Measurements from ENCODE around the gene TMEM266.
A peak's percentile ranks its signal among the peaks of the same experiment; 100 is the strongest.

Gene TMEM266

DNA sequence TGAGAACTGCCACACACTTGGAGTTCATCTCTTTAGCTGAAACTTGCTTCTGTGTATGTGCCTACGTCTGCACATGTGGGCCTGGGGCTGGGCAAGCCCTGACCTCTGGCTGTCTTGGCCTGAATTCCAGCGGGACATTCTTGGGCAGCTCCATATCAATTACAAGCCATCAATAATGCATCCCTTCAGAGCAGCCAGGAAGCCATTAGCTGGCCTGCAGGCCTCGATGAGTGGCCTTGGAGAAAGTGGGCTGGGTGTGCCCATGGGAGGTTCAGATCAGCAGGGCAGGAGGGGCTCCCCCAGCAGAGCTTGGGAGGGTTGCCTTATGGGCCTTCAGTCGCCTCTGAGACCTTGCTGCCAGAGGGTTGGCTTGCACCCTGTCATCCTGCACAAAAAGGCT, 127.4 kb downstream of the TMEM266 start:
- peaks cover 12% of the 10 kb centered on the region for H3K4me1 ChIP-seq
- H3K27me3 ChIP-seq = no peaks in the 10 kb centered on the region
- H3K9ac ChIP-seq = no peak overlapping the region
- H3K9me3 ChIP-seq = no peaks in the 10 kb centered on the region
- no peak overlapping the region for H3K4me2 ChIP-seq
- H3K4me3 ChIP-seq = no peak overlapping the region
- H3K27ac ChIP-seq = no peak overlapping the region
- H4K20me1 ChIP-seq = no peaks in the 10 kb centered on the region
- no peaks in the 10 kb centered on the region for H3K36me3 ChIP-seq
- no peak for TF ChIP-seq Cebpa-rat (IDR thresholded peaks at IDR 0.05)

DNA sequence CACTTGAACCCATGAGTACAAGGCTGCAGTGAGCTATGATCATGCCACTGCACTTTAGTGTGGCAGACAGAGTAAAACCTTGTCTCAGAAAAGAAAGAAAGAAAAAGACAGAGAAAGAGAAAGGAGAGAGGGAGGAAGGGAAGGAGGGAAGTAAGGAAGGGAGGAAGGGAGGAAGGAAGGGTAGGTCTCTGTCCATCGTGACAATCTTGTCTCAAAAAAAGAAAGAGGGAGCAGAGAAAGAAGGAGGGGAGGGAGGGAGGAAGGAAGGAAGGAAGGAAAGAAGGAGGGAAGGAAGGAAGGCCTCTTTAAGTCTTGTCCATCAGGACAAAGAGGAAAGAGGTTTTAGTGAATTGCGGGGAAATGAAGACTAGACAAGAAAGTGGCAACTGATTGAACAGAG, 129.3 kb downstream of the TMEM266 start:
- no peak overlapping the region for H3K9ac ChIP-seq
- H3K36me3 ChIP-seq = no peaks in the 10 kb centered on the region
- H3K9me3 ChIP-seq = no peaks in the 10 kb centered on the region
- peaks cover 22% of the 10 kb centered on the region for H3K4me1 ChIP-seq
- H3K4me2 ChIP-seq = no peak overlapping the region
- no peaks in the 10 kb centered on the region for H3K27me3 ChIP-seq
- no peak overlapping the region for H3K4me3 ChIP-seq
- H3K27ac ChIP-seq = no peak overlapping the region
- H4K20me1 ChIP-seq = no peaks in the 10 kb centered on the region
- no peak for TF ChIP-seq Cebpa-rat (IDR thresholded peaks at IDR 0.05)

DNA sequence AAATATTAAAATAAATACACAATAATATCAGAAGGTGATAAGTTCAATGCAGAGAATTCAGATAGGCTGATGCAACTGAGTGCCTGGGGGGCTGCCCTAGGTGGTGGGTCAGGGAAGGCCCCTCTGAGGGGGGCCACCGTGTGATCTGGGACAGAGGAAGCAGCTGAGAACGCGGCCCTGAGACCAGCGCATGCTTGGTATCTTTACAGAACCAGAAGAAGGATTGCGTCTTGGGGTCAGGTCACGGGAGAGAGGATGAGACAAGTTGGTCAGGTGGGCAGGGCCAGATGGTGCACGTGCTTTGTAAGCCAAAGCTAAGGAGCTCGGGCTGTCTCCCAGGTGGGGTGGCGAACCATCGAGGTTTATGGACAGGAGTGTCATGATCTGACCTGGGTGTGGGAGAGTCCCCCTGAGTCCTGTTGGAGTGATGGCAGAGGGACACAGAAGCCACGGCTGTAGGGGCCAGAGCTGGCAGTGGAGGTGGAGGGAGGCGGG, 130.3 kb downstream of the TMEM266 start:
- Histone ChIP-seq H3K4me3 (no peak overlapping the region), H4K20me1 (no peaks in the 10 kb centered on the region), H3K9ac (no peak overlapping the region), H3K9me3 (no peaks in the 10 kb centered on the region), H3K27me3 (no peaks in the 10 kb centered on the region), H3K36me3 (no peaks in the 10 kb centered on the region), H3K4me1 (peaks cover 22% of the 10 kb centered on the region), H3K4me2 (no peak overlapping the region; the same call in 1 of the 2 replicates), H3K27ac (no peak overlapping the region)
- TF ChIP-seq Cebpa-rat (IDR thresholded peaks at IDR 0.05) = no peak

DNA sequence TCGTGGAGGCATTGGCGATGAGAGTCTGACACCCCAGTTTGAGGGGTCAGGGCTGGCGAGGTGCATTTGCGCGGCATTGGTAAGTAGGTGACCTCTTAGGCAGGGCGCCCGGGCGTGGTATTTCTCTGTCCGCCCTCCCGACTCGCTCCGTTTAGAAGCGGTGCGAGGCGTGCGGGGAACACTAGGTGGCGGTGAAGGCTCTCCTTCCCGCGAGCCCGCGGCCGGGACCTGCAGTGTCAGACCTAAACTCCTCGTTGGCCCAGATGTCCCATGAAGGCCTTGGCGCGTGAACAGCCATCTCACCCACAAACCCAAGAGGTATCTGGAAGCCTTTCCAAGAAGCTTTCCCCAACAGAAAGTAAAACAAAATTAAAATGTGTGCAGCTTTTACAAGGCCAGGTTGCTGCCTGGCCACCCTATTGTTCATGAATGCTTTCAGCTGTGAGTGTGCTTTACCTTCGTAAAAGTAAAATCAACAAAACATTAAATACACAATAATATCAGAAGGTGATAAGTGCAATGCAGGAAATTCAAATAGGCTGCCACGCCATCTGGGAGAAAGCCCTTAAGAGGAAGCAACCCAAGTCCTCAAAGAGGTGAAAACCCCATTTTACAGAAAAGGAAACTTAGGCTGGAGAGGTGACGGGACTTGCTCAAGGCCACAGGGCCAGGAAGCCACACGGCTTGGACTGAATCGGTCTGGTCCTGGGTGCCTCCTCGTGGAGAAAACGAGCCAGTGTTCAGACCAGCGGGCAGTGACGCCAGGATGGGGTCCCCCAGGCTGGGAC, 131.2 kb downstream of the TMEM266 start:
- Histone ChIP-seq H3K9me3 (no peaks in the 10 kb centered on the region), H4K20me1 (no peaks in the 10 kb centered on the region), H3K9ac (no peak overlapping the region), H3K4me1 (peaks cover 22% of the 10 kb centered on the region), H3K4me2 (peak overlapping the region; percentile 18), H3K36me3 (no peaks in the 10 kb centered on the region), H3K4me3 (no peak overlapping the region), H3K27ac (no peak overlapping the region), H3K27me3 (no peaks in the 10 kb centered on the region)
- TF ChIP-seq Cebpa-rat (IDR thresholded peaks at IDR 0.05) = no peak

DNA sequence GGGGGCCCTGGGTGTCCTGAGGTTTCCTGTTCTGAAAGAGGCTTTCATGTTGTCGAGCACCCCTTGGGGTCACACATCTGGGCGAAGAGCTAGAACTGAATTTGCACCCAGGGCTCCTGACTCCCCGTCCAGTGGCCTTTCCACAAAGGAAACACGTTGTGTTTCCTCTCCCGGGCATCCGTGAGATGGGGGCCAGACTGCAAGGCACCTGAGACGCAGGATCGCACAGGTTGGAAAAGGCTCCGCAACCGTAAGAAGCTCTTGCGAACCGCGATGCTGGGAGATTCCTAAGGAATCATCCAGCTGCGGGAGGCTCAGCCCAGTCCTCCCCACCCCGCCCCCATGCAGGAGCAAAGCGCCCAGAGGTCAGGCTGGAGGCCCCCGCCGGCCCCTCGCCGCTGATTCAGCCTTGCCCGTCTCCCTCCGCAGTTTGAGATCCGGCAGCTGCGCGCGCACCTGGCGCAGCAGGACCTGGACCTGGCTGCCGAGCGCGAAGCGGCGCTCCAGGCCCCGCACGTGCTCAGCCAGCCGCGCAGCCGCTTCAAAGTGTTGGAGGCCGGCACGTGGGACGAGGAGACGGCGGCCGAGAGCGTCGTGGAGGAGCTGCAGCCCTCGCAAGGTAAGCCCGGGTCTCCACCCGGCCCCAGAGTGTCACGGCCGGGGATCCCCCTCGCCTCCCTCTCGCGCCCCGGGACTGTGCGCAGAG, 131.9 kb downstream of the TMEM266 start:
- H3K27ac ChIP-seq = no peak overlapping the region
- H3K36me3 ChIP-seq = no peaks in the 10 kb centered on the region
- H3K9me3 ChIP-seq = no peaks in the 10 kb centered on the region
- H3K4me1 ChIP-seq = peaks cover 27% of the 10 kb centered on the region
- H3K4me2 ChIP-seq = peak overlapping the region; percentile 18
- H3K27me3 ChIP-seq = no peaks in the 10 kb centered on the region
- H3K9ac ChIP-seq = no peak overlapping the region
- no peaks in the 10 kb centered on the region for H4K20me1 ChIP-seq
- no peak overlapping the region for H3K4me3 ChIP-seq
- TF ChIP-seq Cebpa-rat (IDR thresholded peaks at IDR 0.05) = no peak

DNA sequence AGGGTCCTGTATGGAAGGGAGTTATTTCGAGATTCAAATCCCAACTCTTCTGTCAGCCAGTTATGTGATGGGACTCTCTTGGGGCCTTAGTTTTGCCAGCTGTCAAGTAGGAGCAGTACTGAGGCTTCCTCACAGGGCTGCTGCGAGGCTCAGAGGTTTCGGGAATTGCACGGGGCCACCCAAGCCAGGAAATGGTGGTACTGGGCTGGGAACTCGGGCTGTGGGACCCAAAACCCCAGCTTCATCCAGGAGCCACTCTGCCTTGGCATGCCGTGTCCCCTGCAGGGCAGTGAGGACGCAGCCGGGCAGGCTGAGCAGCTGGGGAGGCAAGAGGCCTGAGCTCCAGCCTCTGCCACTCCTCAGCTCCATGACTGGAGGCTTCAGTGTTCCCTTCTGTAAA, 132.9 kb downstream of the TMEM266 start:
- no peak overlapping the region for H3K27ac ChIP-seq
- TF ChIP-seq Cebpa-rat (IDR thresholded peaks at IDR 0.05) = no peak
- no peaks in the 10 kb centered on the region for H3K27me3 ChIP-seq
- H3K9ac ChIP-seq = no peak overlapping the region
- no peaks in the 10 kb centered on the region for H4K20me1 ChIP-seq
- no peak overlapping the region for H3K4me2 ChIP-seq
- no peak overlapping the region for H3K4me3 ChIP-seq
- H3K4me1 ChIP-seq = peaks cover 38% of the 10 kb centered on the region
- H3K36me3 ChIP-seq = no peaks in the 10 kb centered on the region
- no peaks in the 10 kb centered on the region for H3K9me3 ChIP-seq

DNA sequence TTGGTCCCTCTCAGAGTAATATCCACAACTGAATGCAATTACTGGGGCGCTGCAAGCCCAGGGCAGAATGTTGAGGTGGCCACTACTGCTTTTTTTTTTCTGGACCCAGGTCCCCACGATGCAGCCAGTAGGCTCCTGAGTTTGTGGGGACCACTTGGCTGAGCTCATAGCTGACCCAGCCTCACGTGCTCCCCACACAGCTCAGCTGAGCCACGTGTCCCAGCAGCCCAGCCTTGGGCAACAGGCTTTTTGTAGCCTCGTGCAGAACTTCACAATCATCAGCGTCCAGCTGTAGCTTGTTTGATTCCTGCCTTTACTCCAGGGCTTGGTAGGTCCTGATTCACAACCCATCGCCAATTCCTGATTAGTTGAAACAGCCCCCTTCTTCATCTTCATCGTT, 134.1 kb downstream of the TMEM266 start:
- Histone ChIP-seq H3K27me3 (no peaks in the 10 kb centered on the region), H3K4me1 (peaks cover 45% of the 10 kb centered on the region), H4K20me1 (no peaks in the 10 kb centered on the region), H3K9me3 (no peaks in the 10 kb centered on the region), H3K36me3 (no peaks in the 10 kb centered on the region), H3K27ac (no peak overlapping the region), H3K4me3 (no peak overlapping the region), H3K4me2 (peak overlapping the region; percentile 37), H3K9ac (no peak overlapping the region)
- no peak for TF ChIP-seq Cebpa-rat (IDR thresholded peaks at IDR 0.05)

DNA sequence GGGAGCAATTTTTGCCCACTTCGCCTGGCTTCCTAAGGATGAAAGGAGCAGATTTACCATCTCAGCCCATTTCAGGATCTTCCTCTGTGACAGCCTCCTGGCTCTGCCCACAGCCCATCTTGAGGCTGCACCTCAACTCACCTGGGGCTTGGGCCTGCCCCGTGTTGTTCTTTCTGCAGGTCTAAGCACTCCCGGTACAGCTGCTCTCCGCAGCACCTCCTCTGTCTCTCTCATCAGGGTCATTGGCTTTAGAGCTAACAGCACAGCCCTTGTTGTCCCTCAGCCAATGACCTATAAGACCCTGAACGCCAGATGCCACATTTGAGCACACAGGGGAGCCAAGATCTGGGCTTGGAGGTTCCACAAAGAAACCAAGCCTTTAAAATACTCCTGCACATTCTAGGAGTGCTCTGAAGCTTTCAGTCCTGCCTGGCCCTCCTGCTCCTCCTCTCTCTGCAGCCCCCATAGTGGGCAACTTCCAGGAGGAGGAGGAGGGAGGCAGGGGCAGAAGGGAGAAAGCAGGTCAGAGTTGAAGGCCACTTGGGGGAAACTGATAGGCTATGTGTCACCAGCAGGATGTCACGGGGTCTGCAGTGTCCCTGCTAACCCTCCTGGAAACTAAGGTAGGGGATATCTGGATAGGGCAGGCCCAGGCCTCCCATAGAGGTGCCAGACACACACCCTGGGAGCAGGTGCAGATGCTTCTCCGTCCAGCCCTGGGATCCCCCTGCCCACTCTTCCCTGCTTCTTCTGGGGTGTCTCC, 135.9 kb downstream of the TMEM266 start:
- TF ChIP-seq Cebpa-rat (IDR thresholded peaks at IDR 0.05) = no peak
- peaks cover 45% of the 10 kb centered on the region for H3K4me1 ChIP-seq

DNA sequence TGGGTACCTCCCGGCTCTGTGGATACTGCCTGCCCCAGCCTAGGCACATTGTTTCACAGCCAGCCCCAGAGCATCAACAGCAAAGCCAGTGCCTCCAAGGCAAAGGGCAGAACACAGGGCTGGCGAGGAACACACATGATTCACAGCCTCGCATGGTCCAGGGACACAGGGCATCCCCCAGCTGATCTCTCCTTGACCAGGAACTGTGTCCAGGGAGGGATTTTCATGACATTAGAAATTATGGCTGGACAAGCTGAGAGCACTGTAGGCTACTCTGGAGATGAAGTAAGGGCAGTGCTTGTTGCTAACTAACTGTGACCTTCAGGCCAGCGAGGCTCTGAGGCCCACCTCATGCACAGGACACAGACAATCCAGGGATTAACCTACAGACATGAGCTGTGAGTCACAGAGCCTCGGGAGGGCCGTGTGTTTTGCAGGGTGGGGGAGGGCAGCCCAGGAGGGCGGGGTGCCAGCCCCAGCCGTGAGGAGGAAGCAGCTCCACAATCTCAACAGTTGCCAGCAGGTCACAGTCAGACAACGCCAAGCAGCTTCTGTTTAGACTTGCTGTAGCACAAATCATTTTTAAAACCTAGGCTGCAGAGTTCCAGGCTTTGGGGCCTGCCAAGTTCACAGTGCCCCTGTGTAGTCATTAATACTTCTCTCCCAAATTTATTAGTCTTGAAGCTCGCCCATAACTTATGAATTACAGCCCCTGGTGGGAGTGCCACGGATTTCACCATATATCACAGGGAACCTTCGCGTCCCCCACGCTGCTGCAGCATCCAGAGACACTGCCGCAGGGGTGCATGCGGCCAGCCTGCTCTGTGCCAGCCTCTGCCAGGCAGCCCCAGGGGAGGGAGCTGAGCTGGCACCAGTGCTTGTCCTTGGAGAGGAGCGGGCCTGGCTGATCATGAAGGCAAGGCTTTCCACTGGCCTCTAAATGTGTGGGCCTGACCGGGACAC, 136.8 kb downstream of the TMEM266 start:
- no peak for TF ChIP-seq Cebpa-rat (IDR thresholded peaks at IDR 0.05)
- no peaks in the 10 kb centered on the region for H3K36me3 ChIP-seq
- peak overlapping the region; percentile 50 for H3K4me2 ChIP-seq
- H3K4me3 ChIP-seq = no peak overlapping the region
- H3K4me1 ChIP-seq = peaks cover 38% of the 10 kb centered on the region
- no peaks in the 10 kb centered on the region for H4K20me1 ChIP-seq
- no peaks in the 10 kb centered on the region for H3K27me3 ChIP-seq
- peak overlapping the region; percentile 12; the same call in 1 of the 2 replicates for H3K9ac ChIP-seq
- H3K27ac ChIP-seq = peak overlapping the region; percentile 8; the same call in 1 of the 2 replicates
- no peaks in the 10 kb centered on the region for H3K9me3 ChIP-seq

More for the DNA sequence above, 135.9 kb downstream of the TMEM266 start:
- Histone ChIP-seq H3K9me3 (no peaks in the 10 kb centered on the region), H3K27me3 (no peaks in the 10 kb centered on the region), H4K20me1 (no peaks in the 10 kb centered on the region), H3K4me3 (no peak overlapping the region), H3K4me2 (no peak overlapping the region), H3K27ac (no peak overlapping the region), H3K36me3 (no peaks in the 10 kb centered on the region), H3K9ac (no peak overlapping the region)

All from BLaER1 (cell line).